Glutamatergic neuron (in vitro differentiated cells): Measurements from ENCODE around the gene MVB12B. TPM values are rescaled to one million over a fixed set of nuclear protein-coding genes. Genes with fewer than 3 reads are reported as not detected.

Experiments
- DNase-seq: peaks from one replicate; pipeline ENCODE4 v3.0.0; 2022
- H3K27ac Mint-ChIP-seq: one replicate; pipeline ENCODE4 v1.8.0; 2020; ENCODE audit warnings: mild to moderate bottlenecking, mixed read lengths, inconsistent platforms; ENCODE audit not compliant: unreplicated experiment
- H3K27me3 Mint-ChIP-seq: one replicate; pipeline ENCODE4 v1.8.0; 2020; ENCODE audit warnings: mild to moderate bottlenecking, moderate library complexity, mixed read lengths, inconsistent platforms; ENCODE audit not compliant: unreplicated experiment
- H3K36me3 Mint-ChIP-seq: one replicate; pipeline ENCODE4 v1.8.0; 2020; ENCODE audit warnings: mild to moderate bottlenecking, mixed read lengths, inconsistent platforms; ENCODE audit not compliant: unreplicated experiment
- H3K4me1 Mint-ChIP-seq: one replicate; pipeline ENCODE4 v1.8.0; 2020; ENCODE audit warnings: mild to moderate bottlenecking, low read depth, mixed read lengths, inconsistent platforms; ENCODE audit not compliant: unreplicated experiment
- H3K4me3 Mint-ChIP-seq: one replicate; pipeline ENCODE4 v1.8.0; 2020; ENCODE audit warnings: mild to moderate bottlenecking, mixed read lengths, inconsistent platforms; ENCODE audit not compliant: unreplicated experiment
- H3K9me3 Mint-ChIP-seq: one replicate; pipeline ENCODE4 v1.8.0; 2020; ENCODE audit warnings: mild to moderate bottlenecking, moderate library complexity, mixed read lengths, inconsistent platforms; ENCODE audit not compliant: unreplicated experiment
- CTCF ChIP-seq: fragments of 200-600 bp; sonication (generic); IDR thresholded peaks from one replicate; pipeline ENCODE4 v1.5.0; 2021; ENCODE audit not compliant: partially characterized antibody, unreplicated experiment
- total RNA-seq: library from RNA; stranded (reverse); fragmentation: NEBNext Ultra II Directional; extraction: Animal tissue kit (Norgen Biotek cat#: 25700); gene quantifications from one replicate; pipeline ENCODE4 v1.2.1, GENCODE V29; 2021; ENCODE audit not compliant: unreplicated experiment

Gene MVB12B
- total RNA-seq, 1 donor from 2014 or later: 41.1 TPM

GRCh38 chr9:126360073-126360472, 33.4 kb downstream of the MVB12B start:
- peaks cover 2% of the 10 kb centered on the region for H3K27me3 Mint-ChIP-seq
- no peaks in the 10 kb centered on the region for H3K4me1 Mint-ChIP-seq
- peaks cover 27% of the 10 kb centered on the region for H3K36me3 Mint-ChIP-seq
- no peak for TF ChIP-seq CTCF
- H3K9me3 Mint-ChIP-seq: peaks cover 4% of the 10 kb centered on the region
- H3K4me3 Mint-ChIP-seq: no peak overlapping the region
- no peak overlapping the region for H3K27ac Mint-ChIP-seq
- DNase-seq: no peak

GRCh38 chr9:126361810-126362238, 35.2 kb downstream of the MVB12B start:
- peaks cover 2% of the 10 kb centered on the region for H3K9me3 Mint-ChIP-seq
- peaks cover 2% of the 10 kb centered on the region for H3K27me3 Mint-ChIP-seq
- no peak for TF ChIP-seq CTCF
- peaks cover 27% of the 10 kb centered on the region for H3K36me3 Mint-ChIP-seq
- H3K4me3 Mint-ChIP-seq: no peak overlapping the region
- no peaks in the 10 kb centered on the region for H3K4me1 Mint-ChIP-seq
- no peak for DNase-seq
- H3K27ac Mint-ChIP-seq: no peak overlapping the region

- H3K4me3 Mint-ChIP-seq: no peak overlapping the region
- H3K27ac Mint-ChIP-seq: no peak overlapping the region
- TF ChIP-seq CTCF: no peak
- peaks cover 27% of the 10 kb centered on the region for H3K36me3 Mint-ChIP-seq
- no peaks in the 10 kb centered on the region for H3K4me1 Mint-ChIP-seq
- no peak for DNase-seq
- H3K27me3 Mint-ChIP-seq: peaks cover 2% of the 10 kb centered on the region
- H3K9me3 Mint-ChIP-seq: peaks cover 2% of the 10 kb centered on the region
Measured at GRCh38 chr9:126363250-126363649, 36.6 kb downstream of the MVB12B start.

DNA sequence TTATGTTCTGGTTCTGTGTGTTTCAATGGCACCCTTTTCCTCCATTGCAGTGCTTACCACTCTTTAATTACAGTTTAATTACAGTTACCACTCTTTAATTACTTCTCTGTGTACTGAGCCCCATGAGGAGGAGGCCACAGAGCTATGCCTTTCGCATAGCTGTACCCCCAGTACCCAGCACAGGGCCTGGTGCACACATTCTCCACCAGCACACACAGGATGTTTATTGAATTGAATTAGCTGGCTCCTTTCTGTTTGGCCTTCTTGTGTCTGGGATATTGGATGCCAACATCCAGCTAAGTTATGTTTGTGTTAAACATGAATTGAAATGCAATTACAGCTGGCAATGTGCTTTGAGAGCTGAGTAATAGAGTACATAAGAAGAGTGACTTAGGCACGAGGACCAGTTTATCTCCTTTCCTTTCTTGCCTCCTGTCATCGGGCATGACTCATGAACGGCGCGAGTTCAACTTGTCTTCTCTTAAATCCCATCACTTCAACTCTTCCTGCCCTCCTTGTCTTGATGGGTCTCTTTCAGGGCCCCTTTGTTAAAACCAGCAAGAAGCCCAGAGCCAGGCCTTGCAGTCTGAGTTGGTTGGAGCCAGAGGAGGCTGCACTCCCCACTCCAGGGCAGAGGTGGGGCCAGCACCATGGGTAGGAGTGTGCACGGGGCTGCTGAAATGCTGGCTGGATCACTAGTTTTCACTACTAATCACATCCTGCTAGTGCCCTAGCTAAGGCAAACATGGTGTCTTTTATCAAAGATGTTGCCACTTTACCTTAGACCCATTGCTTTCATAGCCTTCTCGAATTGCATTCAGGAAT, 37.4 kb downstream of the MVB12B start:
- no peak overlapping the region for H3K27ac Mint-ChIP-seq
- H3K4me3 Mint-ChIP-seq: no peak overlapping the region
- DNase-seq: no peak
- peaks cover 2% of the 10 kb centered on the region for H3K9me3 Mint-ChIP-seq
- H3K36me3 Mint-ChIP-seq: peaks cover 27% of the 10 kb centered on the region
- H3K4me1 Mint-ChIP-seq: no peaks in the 10 kb centered on the region
- no peak for TF ChIP-seq CTCF
- H3K27me3 Mint-ChIP-seq: peaks cover 2% of the 10 kb centered on the region

DNA sequence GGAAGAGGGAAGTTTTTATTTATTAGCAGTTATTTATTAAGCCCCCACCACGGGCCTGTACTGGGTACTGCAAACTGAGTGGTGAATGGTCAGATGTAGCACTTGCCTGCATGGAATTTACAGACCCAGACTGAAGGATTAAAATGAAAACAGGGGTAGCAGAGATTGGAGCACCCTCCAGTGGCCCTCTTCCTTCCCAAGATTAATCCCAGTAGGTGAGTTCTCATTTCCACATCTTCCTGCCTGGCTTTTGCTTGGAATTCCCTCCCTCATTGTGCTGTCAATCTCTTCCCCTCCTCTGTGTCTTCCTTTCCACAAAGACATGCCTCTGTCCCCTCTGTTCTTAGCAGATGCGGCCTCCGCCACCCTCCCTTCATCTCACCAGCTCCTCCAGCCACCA, 39.2 kb downstream of the MVB12B start:
- no peak for TF ChIP-seq CTCF
- peaks cover 2% of the 10 kb centered on the region for H3K9me3 Mint-ChIP-seq
- no peaks in the 10 kb centered on the region for H3K4me1 Mint-ChIP-seq
- H3K36me3 Mint-ChIP-seq: peaks cover 17% of the 10 kb centered on the region
- no peak overlapping the region for H3K4me3 Mint-ChIP-seq
- DNase-seq: no peak
- H3K27me3 Mint-ChIP-seq: peaks cover 2% of the 10 kb centered on the region
- no peak overlapping the region for H3K27ac Mint-ChIP-seq
